Breast epithelium (tissue), 3 donors: ENCODE data around the gene STK35.

ENCODE experiments used
- CTCF ChIP-seq, 3 donors: fragments of 450-650 bp; IDR thresholded peaks; one replicate each; pipeline ENCODE4 v1.5.1; 2016 to 2017; ENCODE audit warnings: antibody characterized with exemption in 3 of 3, mild to moderate bottlenecking in 3 of 3, moderate library complexity in 3 of 3
- POLR2AphosphoS5 ChIP-seq, 3 donors: sonication (generic); formaldehyde crosslinking; IDR thresholded peaks; one replicate each; pipeline ENCODE4 v1.6.1; 2017; ENCODE audit warnings: antibody characterized with exemption in 3 of 3

GRCh38 chr20:2133318-2134183 lies 31.9 kb downstream of the STK35 start:
- no peak for TF ChIP-seq POLR2AphosphoS5 (IDR thresholded peaks at IDR 0.05)
- no peak for TF ChIP-seq CTCF (IDR thresholded peaks at IDR 0.05)
